PC-3 (cell line): ENCODE data around the gene HIPK2. TPM values are rescaled to one million over a fixed set of nuclear protein-coding genes. Genes with fewer than 3 reads are reported as not detected.

Experiments
- ATAC-seq: fragments of 200-7000 bp; cut with Tn5 transposase; 2 replicates; pipeline ENCODE4 v1.9.1; 2020; ENCODE audit warnings: mild to moderate bottlenecking, moderate library complexity
- BruUV-seq: library from RNA; stranded (reverse); fragments of 400-500 nt; replicated peaks from 2 replicates; lab custom pipeline; 2021; lab: Mats Ljungman, UMichigan
- CTCF ChIA-PET: fragments of 300-600 bp; sonication (Branson Sonifier 250); formaldehyde crosslinking; loops from one replicate; lab custom pipeline; 2022; ENCODE audit warnings: antibody characterized with exemption; lab: Charles Lee
- POLR2A ChIA-PET: fragments of 300-600 bp; sonication (Branson Sonifier 250); formaldehyde crosslinking; loops from one replicate; lab custom pipeline; 2022; ENCODE audit warnings: antibody characterized with exemption; ENCODE audit not compliant: unreplicated experiment; lab: Charles Lee
- DNase-seq: peaks from one replicate; pipeline ENCODE4 v3.0.0-alpha.2; 2015
- H2AFZ ChIP-seq: fragments of 300-600 bp; sonication (generic); 2 replicates; pipeline ENCODE4 v1.6.0; 2016; ENCODE audit warnings: antibody characterized with exemption, low read length
- H3F3A ChIP-seq: fragments of 300-600 bp; sonication (generic); one replicate; pipeline ENCODE4 v1.6.0; 2017; ENCODE audit warnings: antibody characterized with exemption, low read length, control low read depth, mild to moderate bottlenecking; ENCODE audit not compliant: unreplicated experiment
- H3K27ac ChIP-seq: fragments of 300-600 bp; sonication (generic); 2 replicates; pipeline ENCODE4 v1.5.1; 2016; ENCODE audit warnings: mild to moderate bottlenecking, low read length
- H3K27me3 ChIP-seq: fragments of 300-600 bp; sonication (generic); 2 replicates; pipeline ENCODE4 v1.6.1; 2016; ENCODE audit warnings: low read length, mixed read lengths
- H3K36me3 ChIP-seq: fragments of 300-600 bp; sonication (generic); 2 replicates; pipeline ENCODE4 v1.6.1; 2016; ENCODE audit warnings: low read depth, mixed run types, low read length, mixed read lengths
- H3K4me1 ChIP-seq: fragments of 300-600 bp; sonication (generic); 2 replicates; pipeline ENCODE4 v1.5.1; 2016; ENCODE audit warnings: low read length; ENCODE audit not compliant: insufficient read depth
- H3K4me2 ChIP-seq: fragments of 300-600 bp; sonication (generic); 2 replicates; pipeline ENCODE4 v1.6.0; 2016; ENCODE audit warnings: low read length
- H3K4me3 ChIP-seq: fragments of 300-600 bp; sonication (generic); 2 replicates; pipeline ENCODE4 v1.5.1; 2016; ENCODE audit warnings: mild to moderate bottlenecking, low read length, mixed read lengths
- H3K79me2 ChIP-seq: fragments of 300-600 bp; sonication (generic); 2 replicates; pipeline ENCODE4 v1.6.1; 2017; ENCODE audit warnings: low read length, mixed read lengths
- H3K9ac ChIP-seq: fragments of 300-600 bp; sonication (generic); 2 replicates; pipeline ENCODE4 v1.6.0; 2016; ENCODE audit warnings: mild to moderate bottlenecking, low read length
- H3K9me2 ChIP-seq: fragments of 300-600 bp; sonication (generic); replicated peaks from 2 replicates; pipeline ENCODE4 v1.6.1; 2016; ENCODE audit warnings: mixed run types, low read length, mixed read lengths
- H3K9me3 ChIP-seq: fragments of 300-600 bp; sonication (generic); 2 replicates; pipeline ENCODE4 v1.6.1; 2016; ENCODE audit warnings: low read length, mixed read lengths
- H4K20me1 ChIP-seq: fragments of 300-600 bp; sonication (generic); 2 replicates; pipeline ENCODE4 v1.6.1; 2016; ENCODE audit warnings: low read length, mixed read lengths
- EZH2 ChIP-seq: fragments of 300-600 bp; sonication (generic); IDR thresholded peaks from one replicate; pipeline ENCODE4 v1.6.1; 2017; ENCODE audit warnings: antibody characterized with exemption, mild to moderate bottlenecking, low read length; ENCODE audit not compliant: unreplicated experiment
- EZH2phosphoT487 ChIP-seq: fragments of 300-600 bp; sonication (generic); IDR thresholded peaks from 2 replicates; pipeline ENCODE4 v1.6.1; 2018; ENCODE audit warnings: mild to moderate bottlenecking, antibody characterized with exemption, low read length, borderline replicate concordance
- intact Hi-C: fragments of 100-400 bp; cut with micrococcal nuclease; formaldehyde crosslinking; loops from 2 replicates; pipeline ENCODE4 v1.9.0; 2023
- total RNA-seq: library from RNA; depleted of rRNA; stranded (reverse); fragments of >200 nt; gene quantifications from 2 replicates; pipeline ENCODE4 v1.2.3, GENCODE V29; 2014
- TF ChIP-seq, protein P1 (sequence below): fragments of 300-600 bp; sonication (generic); conservative IDR thresholded peaks from 2 replicates; pipeline ENCODE4 v1.5.1; 2017; ENCODE audit warnings: antibody characterized with exemption, low read depth, mild to moderate bottlenecking, low read length

HIPK2 gene
- total RNA-seq, 1 experiment from 2014 or later: 38.1 TPM

DNA sequence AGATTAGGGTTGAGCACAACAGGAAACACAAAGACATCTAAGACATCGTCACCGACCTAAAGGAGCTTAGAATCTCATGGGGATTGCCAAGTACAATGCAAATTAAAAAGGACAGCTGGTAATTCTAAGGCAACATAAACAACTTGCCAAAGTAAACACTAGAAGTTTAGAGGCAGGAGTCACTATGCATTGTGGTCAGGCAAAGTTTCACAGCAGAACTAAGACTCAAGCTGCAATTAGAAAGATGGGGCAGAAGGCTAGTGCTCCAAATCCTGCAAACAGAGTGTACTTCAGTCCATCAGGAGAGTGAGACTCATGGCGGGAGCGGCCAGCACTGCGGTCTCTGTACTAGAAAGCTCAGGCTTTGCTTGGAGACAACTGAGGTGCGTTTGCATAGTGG, 52.7 kb downstream of the HIPK2 start:
- Histone ChIP-seq H3K4me1 (peaks cover 74% of the 10 kb centered on the region), H3K79me2 (peaks cover 98% of the 10 kb centered on the region), H3K36me3 (peaks cover 21% of the 10 kb centered on the region; the same call in 1 of the 2 replicates), H4K20me1 (peaks cover 43% of the 10 kb centered on the region), H3K4me3 (no peak overlapping the region), H3K27me3 (no peaks in the 10 kb centered on the region), H3K9me3 (no peaks in the 10 kb centered on the region), H3K9ac (0 out of 2 replicates have a peak overlapping the region, but pooled peaks have one; percentile 18), H3K27ac (peak overlapping the region; percentile 63), H3K4me2 (peak overlapping the region; percentile 32; the same call in 1 of the 2 replicates), H3K9me2 (no peaks in the 10 kb centered on the region), H2AFZ (no peak overlapping the region), H3F3A (no peaks in the 10 kb centered on the region)
- DNase-seq (peak; percentile 62), ATAC-seq (peak; percentile 50)
- intact Hi-C loops: no loop called here
- POLR2A ChIA-PET: interaction anchor here (0.5 to 0.6 kb wide), 2 partner anchors 42 to 44 kb away, joined by 3 to 7 read pairs; no protein-coding TSS in a partner anchor
- TF ChIP-seq EZH2phosphoT487: no peak
- TF ChIP-seq EZH2: no peak
- TF ChIP-seq, protein P1, sequence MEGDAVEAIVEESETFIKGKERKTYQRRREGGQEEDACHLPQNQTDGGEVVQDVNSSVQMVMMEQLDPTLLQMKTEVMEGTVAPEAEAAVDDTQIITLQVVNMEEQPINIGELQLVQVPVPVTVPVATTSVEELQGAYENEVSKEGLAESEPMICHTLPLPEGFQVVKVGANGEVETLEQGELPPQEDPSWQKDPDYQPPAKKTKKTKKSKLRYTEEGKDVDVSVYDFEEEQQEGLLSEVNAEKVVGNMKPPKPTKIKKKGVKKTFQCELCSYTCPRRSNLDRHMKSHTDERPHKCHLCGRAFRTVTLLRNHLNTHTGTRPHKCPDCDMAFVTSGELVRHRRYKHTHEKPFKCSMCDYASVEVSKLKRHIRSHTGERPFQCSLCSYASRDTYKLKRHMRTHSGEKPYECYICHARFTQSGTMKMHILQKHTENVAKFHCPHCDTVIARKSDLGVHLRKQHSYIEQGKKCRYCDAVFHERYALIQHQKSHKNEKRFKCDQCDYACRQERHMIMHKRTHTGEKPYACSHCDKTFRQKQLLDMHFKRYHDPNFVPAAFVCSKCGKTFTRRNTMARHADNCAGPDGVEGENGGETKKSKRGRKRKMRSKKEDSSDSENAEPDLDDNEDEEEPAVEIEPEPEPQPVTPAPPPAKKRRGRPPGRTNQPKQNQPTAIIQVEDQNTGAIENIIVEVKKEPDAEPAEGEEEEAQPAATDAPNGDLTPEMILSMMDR: no peak
- BruUV-seq: no TSS peak
- CTCF ChIA-PET: interaction anchor here (1.0 kb wide), 1 partner anchor 28 kb away, joined by 3 read pairs; no protein-coding TSS in a partner anchor

DNA sequence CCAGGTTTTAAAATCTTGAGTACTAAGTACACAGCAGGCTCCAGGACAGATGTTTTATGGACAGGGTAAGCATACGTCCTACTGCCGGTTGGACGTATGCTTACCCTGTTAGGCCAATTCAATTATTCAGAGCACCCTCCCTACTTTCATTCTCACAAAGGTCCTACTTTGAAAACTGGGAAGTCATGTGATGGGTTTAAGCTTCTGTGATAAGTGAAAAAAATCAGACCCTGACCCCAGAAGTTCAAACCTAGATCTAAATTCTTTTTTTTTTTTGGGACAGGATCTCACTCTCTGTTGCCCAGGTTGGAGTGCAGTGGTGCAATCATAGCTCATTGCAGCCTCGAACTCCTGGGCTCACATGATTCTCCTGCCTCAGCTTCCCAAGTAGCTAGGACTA, 55.2 kb downstream of the HIPK2 start:
- Histone ChIP-seq H3K9me2 (no peaks in the 10 kb centered on the region), H3K4me2 (no peak overlapping the region), H2AFZ (no peak overlapping the region), H4K20me1 (peaks cover 46% of the 10 kb centered on the region), H3K27ac (no peak overlapping the region), H3K27me3 (no peaks in the 10 kb centered on the region), H3K4me1 (peaks cover 68% of the 10 kb centered on the region), H3K79me2 (peaks cover 98% of the 10 kb centered on the region), H3K4me3 (no peak overlapping the region), H3F3A (no peaks in the 10 kb centered on the region), H3K36me3 (0 out of 2 replicates have a peak, but pooled peaks cover 5% of the 10 kb centered on the region), H3K9me3 (no peaks in the 10 kb centered on the region), H3K9ac (no peak overlapping the region)
- ChIA-PET CTCF (interaction anchor here (0.6 kb wide), 1 partner anchor 19 kb away, joined by 4 read pairs; no protein-coding TSS in a partner anchor), POLR2A (interaction anchor here (0.7 kb wide), 1 partner anchor 77 kb away, joined by 4 read pairs; no protein-coding TSS in a partner anchor)
- BruUV-seq: no TSS peak
- intact Hi-C loops: no loop called here
- ATAC-seq (no peak), DNase-seq (no peak)
- TF ChIP-seq, protein P1: no peak
- TF ChIP-seq EZH2phosphoT487: no peak
- no peak for TF ChIP-seq EZH2

DNA sequence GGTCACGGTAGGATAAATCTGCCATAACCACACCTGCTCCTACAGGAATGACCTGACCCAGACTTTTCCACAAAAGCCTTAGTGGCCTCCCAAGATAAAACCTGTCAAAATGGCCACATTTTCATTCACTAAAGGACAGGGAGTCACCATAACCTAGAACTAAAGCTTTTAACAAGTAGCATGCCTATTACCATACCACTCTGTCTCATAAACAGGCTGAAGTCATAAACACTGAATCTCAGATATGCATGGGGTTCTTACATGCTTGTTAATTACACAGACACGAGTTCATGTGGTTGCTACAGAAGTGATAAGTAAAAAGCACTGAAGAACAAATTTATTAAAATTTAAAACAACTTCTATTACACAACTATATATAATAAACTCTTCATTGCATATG, 56.0 kb downstream of the HIPK2 start:
- Histone ChIP-seq H3K27me3 (no peaks in the 10 kb centered on the region), H3K9me3 (no peaks in the 10 kb centered on the region), H3K4me3 (no peak overlapping the region), H3K9me2 (no peaks in the 10 kb centered on the region), H3K4me2 (peak overlapping the region; percentile 54), H3K27ac (peak overlapping the region; percentile 54), H3K79me2 (peaks cover 98% of the 10 kb centered on the region), H3K4me1 (peaks cover 60% of the 10 kb centered on the region), H2AFZ (no peak overlapping the region), H3K36me3 (peaks cover 8% of the 10 kb centered on the region; the same call in 1 of the 2 replicates), H3K9ac (0 out of 2 replicates have a peak overlapping the region, but pooled peaks have one; percentile 20), H3F3A (no peaks in the 10 kb centered on the region), H4K20me1 (peaks cover 41% of the 10 kb centered on the region)
- BruUV-seq: no TSS peak
- ChIA-PET POLR2A (no interaction called here), CTCF (no interaction called here)
- intact Hi-C loops: loop anchor here (1.0 to 2.0 kb wide), 2 partner anchors 9 to 41 kb away; no protein-coding TSS in a partner anchor
- DNase-seq (no peak), ATAC-seq (no peak)
- no peak for TF ChIP-seq EZH2phosphoT487
- no peak for TF ChIP-seq EZH2
- TF ChIP-seq, protein P1: no peak
